ENCODE data around the gene DPP6.

The DPP6 gene

DNA sequence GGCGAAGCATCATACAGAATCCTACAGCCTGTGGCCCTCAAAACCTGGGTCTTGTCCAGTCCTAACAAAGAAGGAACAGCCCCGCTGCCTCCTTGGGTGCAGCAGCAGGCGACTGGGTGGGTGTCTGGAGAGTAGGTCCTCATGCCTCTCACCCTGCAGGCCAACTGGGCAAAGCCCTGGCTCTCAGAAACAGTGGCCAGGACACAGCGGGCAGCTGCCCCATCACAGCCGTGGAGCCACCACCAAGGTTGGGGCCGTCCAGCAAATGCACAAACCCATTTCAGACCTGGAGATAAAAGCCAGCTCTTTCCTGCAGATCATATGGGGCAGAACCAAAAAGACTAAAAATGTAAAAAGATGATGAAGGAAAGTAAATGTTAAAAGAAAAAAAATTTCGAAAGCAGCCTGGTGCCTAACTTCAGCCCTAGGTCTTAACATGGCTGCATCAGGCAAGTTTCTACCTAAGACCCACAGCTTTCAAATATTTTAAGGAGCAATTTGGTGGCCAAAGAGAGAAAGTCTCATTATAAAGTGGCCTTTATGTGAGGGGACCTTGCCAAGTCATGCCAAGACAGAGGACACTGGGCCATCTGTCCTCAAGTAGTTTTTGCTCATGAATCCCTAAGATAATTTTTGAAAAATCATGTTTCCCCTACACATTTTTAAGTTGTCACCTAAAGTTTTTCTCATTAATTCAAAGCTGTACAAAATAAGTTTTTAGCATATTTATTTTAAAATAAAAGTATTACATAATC, 808.6 kb downstream of the DPP6 start:
- TF ChIP-seq POLR2A (IDR thresholded peaks at IDR 0.05; ENCODE audit: low read length) (no peak), GATA1 (IDR thresholded peaks at IDR 0.05; ENCODE audit: low read depth, low read length) (no peak)
- DNase-seq: no peak

DNA sequence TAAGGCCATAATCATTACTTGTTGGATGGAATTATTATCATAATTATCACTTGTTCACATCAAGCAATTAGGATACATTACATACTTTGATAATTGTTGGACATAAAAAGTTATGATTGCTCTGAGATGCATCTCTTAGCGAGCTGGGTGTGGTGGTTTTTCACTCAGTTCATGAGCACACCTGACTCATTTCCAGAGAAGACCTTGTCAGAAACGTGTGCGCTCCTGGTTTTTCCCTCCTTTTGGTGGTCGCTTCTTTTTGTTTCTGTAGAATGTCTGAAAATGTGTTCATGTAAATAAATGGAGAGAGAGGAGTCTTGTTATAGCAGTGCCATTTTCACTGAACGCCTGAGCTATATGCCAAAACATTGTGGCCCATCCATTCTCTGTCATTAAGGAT, 809.4 kb downstream of the DPP6 start:
- no peak for TF ChIP-seq POLR2A (IDR thresholded peaks at IDR 0.05; ENCODE audit: low read length)
- no peak for TF ChIP-seq GATA1 (IDR thresholded peaks at IDR 0.05; ENCODE audit: low read depth, low read length)
- DNase-seq: no peak

DNA sequence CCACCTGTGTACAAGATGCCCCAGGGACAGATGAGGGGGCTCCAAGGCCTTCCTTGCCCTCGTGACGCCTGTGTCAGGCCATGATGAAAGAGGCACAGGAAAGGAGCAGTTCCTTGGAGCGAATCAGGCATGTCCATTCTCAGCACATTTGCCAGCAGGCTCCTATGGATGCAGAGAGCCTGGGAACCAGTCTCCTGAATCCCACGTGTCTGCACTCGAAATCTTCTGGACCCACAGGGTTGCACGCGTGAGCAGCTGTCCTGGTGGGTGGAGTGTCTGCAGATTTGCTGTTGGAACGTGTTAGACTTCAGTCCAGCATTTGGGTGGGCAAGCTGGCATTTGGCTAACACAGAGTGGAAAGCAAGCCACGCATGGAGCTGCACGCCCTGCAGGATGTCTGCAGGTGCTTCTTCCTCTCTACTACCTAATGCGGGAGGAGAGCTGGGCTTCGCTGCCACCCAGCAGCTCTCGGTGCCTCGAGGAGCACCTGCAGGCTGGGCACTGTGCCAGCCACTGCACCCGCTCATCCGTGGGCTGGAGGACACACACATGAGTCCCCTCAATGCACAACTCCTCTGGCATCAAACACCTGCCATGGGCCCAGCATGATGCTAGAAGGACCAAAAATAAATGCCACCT, 810.1 kb downstream of the DPP6 start:
- no peak for TF ChIP-seq POLR2A (IDR thresholded peaks at IDR 0.05; ENCODE audit: low read length)
- TF ChIP-seq GATA1 (IDR thresholded peaks at IDR 0.05; ENCODE audit: low read depth, low read length): no peak
- DNase-seq: no peak

DNA sequence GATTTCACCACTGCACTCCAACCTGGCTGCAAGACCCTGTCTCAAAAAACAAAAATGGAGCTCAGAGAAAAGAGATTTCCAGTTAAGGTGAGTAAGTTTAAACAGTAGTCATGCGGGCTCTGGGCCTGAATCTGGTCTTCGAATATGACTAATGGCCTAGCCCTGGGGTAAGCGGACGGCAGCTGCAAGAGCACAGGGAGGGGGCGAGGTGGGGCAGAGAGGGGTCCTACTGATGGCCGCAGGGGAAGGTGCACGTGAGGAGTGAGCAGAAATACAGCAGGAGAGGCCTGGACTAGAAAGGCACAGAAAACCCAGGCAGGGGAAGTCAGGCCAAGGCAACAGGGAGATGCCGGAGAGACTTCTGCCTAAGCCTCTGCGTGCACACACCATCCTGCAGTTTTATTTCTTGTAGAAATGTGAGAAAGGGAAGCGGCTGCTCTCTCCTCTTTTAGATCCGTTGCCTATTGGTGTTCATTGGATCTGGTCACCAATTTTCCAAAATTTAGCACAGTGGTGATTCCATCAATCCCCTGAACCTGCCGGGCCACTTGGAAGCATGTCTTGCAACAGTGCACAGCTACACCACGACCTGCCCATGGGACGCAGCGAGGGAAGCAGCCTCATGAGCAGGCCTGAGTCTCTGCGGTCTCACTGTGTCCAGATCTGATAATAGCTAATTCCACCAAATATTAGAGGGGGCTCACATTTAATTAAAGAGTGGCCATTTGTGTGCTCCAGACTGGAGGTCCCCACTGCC, 811.7 kb downstream of the DPP6 start:
- DNase-seq: no peak
- no peak for TF ChIP-seq GATA1 (IDR thresholded peaks at IDR 0.05; ENCODE audit: low read depth, low read length)
- TF ChIP-seq POLR2A (IDR thresholded peaks at IDR 0.05; ENCODE audit: low read length): no peak

DNA sequence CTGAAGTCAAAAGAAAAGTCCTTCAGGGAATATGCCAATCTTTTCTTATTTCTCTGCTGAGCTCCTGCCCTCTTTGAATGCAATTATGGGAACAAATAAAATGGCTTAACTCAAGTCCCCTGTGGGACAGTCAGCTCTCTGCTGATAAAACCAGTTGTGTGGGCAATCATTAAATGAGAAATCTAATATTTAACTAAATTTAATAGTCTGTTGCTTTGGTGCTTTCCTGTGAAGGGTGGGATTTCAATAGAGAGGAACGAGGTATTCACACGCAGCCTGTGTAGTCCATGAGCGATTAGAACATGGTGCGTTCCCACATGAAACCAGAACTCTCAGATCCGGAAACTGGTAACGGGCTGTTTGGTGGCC, 812.3 kb downstream of the DPP6 start:
- TF ChIP-seq POLR2A (IDR thresholded peaks at IDR 0.05; ENCODE audit: low read length) (no peak), GATA1 (IDR thresholded peaks at IDR 0.05; ENCODE audit: low read depth, low read length) (no peak)
- DNase-seq: no peak

DNA sequence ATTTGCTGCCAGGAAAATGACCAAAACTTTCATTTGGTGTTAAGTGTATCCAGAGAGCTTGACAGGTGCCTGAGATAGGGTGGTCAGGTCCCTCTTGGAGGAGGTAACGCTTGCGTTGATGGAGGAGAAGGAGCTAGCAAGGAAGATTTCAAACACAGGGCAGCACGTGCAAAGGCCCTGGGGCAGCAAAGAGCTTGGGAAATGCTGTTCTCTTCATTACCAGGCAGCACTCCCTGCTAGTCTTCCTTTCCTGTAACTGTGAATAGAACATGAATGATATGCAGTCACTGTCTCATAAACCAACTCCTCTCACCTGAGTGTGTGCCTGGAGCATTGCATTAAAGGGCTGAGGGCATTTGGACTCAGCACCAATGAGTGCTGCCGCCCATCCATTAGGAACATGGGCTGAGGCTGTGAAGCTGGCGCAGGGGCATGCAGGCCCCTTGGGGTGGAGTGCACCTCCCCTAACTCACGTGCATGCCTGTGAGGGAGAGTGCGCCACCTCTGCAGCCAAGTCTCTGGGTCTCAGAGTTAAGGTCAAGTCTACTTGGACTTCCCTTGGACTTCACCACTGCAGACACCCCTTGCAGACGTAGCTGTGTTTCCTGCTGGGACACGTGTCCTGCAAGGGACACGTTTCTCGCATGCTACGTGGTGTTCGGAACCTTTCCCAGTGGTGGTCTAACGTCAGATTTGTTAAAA, 813.9 kb downstream of the DPP6 start:
- no peak for DNase-seq
- TF ChIP-seq GATA1 (IDR thresholded peaks at IDR 0.05; ENCODE audit: low read depth, low read length) (no peak), POLR2A (IDR thresholded peaks at IDR 0.05; ENCODE audit: low read length) (no peak)

DNA sequence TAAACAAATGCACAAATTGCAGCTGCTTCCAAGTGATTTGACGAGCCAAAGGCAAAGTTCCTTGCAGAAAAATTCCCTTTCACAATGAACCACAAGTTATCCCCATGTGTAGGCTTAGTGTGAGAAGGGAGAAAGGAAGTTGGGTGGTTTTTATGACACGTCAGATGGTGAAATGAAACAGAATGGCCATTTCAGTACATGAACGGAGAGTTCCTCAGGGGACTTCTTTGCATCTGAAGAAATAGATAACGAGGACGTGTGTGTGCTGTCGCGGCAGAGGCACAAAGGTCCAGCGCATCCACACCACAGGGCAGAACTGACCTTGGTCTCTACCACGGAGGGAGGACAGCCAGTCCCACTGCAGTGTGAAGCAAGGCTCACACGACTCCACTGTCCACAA, 814.9 kb downstream of the DPP6 start:
- TF ChIP-seq GATA1 (IDR thresholded peaks at IDR 0.05; ENCODE audit: low read depth, low read length) (no peak), POLR2A (IDR thresholded peaks at IDR 0.05; ENCODE audit: low read length) (no peak)
- DNase-seq: no peak

DNA sequence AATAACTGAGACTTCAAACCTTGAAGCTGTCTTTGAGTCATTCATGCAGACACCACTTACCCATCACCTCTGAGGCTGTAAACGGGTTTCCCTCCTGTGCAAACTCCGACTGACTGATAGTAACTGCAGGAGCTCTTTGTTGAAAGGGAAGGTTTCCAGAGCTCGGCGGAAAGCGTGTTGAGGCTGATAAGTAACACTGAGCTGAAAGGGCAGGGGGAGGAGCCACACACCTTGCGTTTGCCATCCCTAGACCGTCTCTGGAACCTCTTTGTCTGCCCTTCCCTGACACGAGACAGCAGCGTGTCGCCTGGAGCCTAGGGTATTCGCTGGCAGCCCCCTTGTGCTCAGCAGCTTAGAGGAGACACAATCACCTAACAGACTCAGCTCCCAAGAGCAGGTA, 816.7 kb downstream of the DPP6 start:
- no peak for DNase-seq
- TF ChIP-seq GATA1 (IDR thresholded peaks at IDR 0.05; ENCODE audit: low read depth, low read length) (no peak), POLR2A (IDR thresholded peaks at IDR 0.05; ENCODE audit: low read length) (no peak)

DNA sequence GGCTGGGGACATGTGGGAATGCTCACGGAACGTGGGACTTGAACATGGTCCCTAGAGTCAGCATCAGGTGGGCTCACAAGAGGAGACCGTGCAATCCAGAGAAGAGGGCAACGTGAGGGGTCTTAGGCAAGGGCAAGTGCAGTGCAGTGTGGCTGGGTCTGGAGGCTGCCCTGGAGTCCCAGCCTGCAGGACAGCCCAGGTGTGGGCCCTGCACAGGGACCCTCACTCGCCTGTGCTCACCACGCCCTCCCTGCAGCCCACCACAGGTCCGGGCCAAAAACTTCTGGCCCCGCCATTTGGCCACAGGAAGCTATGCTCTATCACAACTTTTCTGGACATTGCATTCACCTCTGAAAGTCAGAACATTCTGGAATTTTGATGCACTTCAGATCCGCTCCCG, 817.2 kb downstream of the DPP6 start:
- TF ChIP-seq POLR2A (IDR thresholded peaks at IDR 0.05; ENCODE audit: low read length): no peak
- TF ChIP-seq GATA1 (IDR thresholded peaks at IDR 0.05; ENCODE audit: low read depth, low read length): no peak
- no peak for DNase-seq

DNA sequence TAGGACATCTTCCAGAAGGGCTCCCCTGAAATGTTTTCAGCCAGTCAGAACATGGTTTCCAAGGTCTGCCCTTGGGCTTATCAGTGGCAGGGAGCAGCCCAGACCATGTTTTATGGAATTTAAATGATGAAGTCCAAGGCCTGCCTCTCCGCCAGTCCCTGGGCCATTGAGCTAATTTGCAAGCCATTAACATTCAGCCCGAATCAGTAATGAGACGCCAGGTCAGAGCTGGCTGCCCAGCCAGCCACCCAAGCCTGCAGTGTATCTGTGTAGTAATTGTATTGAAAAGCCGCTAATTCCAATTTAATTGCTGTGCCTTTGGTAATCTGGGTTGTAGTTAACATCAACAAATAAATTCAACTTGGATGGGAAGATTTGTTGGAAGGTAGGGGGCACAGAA, 819.3 kb downstream of the DPP6 start:
- DNase-seq: no peak
- TF ChIP-seq GATA1 (IDR thresholded peaks at IDR 0.05; ENCODE audit: low read depth, low read length): no peak
- no peak for TF ChIP-seq POLR2A (IDR thresholded peaks at IDR 0.05; ENCODE audit: low read length)

DNA sequence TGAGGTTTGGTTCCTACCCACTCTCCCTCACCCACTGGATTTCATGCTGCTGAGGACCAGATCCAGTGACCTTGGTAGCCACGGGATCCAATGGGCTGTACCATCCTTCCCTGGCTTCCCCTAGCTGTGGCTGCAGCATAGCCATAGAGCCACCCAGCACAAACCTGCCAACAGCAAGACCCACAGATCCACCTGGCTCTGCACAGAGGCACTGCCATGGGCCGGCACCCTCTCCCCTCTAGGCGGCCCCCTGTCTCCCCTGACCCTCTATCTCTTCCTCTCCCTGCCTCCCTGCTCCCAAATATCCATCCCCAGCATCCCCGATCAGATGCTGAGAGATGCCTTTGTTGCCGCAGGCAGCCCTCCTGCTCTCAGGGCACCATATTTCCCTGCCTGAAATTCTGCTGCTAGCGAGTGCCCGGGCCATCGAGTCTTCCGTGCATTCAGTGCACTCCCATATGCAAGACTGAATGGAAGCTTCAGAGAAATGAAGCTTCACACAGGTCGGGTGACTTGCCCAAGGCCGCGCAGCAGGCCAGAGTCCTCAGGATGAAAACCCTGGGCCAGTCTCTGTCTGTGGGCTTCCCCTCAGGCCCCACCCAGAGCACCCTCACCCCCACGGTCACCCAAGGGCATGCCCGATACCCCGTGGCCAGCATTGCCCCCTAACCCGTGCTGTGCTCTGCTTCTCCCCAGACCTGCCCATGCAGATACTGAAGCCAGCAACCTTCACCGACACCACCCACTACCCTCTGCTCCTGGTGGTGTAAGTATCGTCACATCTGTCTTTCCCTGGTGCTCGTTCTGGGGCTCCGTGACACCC, 819.9 kb downstream of the DPP6 start:
- TF ChIP-seq POLR2A (IDR thresholded peaks at IDR 0.05; ENCODE audit: low read length): no peak
- TF ChIP-seq GATA1 (IDR thresholded peaks at IDR 0.05; ENCODE audit: low read depth, low read length): no peak
- no peak for DNase-seq

DNA sequence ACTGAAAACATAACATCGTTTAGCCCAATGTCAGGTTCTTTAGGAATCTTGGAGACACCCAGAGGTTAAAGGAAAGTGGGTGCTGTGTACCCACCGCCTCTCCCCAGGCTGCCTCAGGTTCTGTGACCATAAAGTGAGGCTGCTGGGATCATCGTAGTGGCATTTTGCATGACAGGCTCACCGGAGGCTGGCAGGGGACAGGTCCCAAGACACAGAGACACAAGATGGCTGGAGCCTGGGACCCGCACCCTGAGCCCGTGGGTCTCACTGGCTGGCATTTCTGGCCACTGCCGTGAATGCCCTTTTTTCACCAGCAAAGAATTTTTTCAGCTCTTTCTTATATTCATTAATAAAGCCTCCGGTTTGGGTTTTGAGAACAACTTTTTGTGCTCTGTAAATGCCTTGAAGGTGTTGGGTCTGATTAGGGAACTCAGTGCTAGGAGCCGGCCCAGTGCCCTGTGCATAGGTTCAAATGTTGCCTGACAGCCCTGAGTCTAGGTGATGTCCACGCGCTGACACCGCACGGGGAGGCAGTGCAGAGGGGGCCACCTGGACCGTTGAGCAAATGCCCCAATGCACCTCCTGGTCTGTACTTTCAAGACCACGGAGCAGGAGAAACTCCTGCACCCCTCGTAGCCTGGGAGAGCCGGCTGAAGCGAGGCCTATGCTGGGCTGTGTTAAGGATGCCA, 820.8 kb downstream of the DPP6 start:
- TF ChIP-seq POLR2A (IDR thresholded peaks at IDR 0.05; ENCODE audit: low read length): no peak
- DNase-seq: no peak
